Activated CD8-positive, alpha-beta T cell treated with anti-CD3 and anti-CD28 coated beads for 36 hours (primary cell): ENCODE data around the gene CTDSPL. TPM values are rescaled to one million over a fixed set of nuclear protein-coding genes. Genes with fewer than 3 reads are reported as not detected.

Experiments used
- ATAC-seq: fragments of 200-7000 bp; cut with Tn5 transposase; one replicate; pipeline ENCODE4 v1.10.0; 2021; ENCODE audit warnings: mild to moderate bottlenecking, moderate library complexity
- CTCF ChIA-PET: fragments of 350-600 bp; sonication (Branson Sonifier 250); formaldehyde crosslinking; loops from one replicate; lab custom pipeline; 2021; ENCODE audit warnings: antibody characterized with exemption; lab: Charles Lee
- POLR2A ChIA-PET: fragments of 350-600 bp; sonication (Branson Sonifier 250); formaldehyde crosslinking; loops from one replicate; lab custom pipeline; 2021; ENCODE audit warnings: antibody characterized with exemption; lab: Charles Lee
- DNase-seq: peaks from one replicate; pipeline ENCODE4 v3.0.0-alpha.2; 2020
- H3K27ac Mint-ChIP-seq: one replicate; pipeline ENCODE4 v1.8.0; 2021; ENCODE audit warnings: mild to moderate bottlenecking, mixed read lengths
- H3K27me3 Mint-ChIP-seq: one replicate; pipeline ENCODE4 v1.8.0; 2021; ENCODE audit warnings: mixed read lengths
- H3K36me3 Mint-ChIP-seq: one replicate; pipeline ENCODE4 v1.8.0; 2021; ENCODE audit warnings: low read depth, mixed read lengths
- H3K4me1 Mint-ChIP-seq: one replicate; pipeline ENCODE4 v1.8.0; 2021; ENCODE audit warnings: low read depth, mixed read lengths
- H3K4me3 Mint-ChIP-seq: one replicate; pipeline ENCODE4 v1.8.0; 2021; ENCODE audit warnings: mild to moderate bottlenecking, moderate library complexity, mixed read lengths
- H3K9me3 Mint-ChIP-seq: one replicate; pipeline ENCODE4 v1.8.0; 2021; ENCODE audit warnings: mixed read lengths
- CTCF ChIP-seq: fragments of 200-600 bp; IDR thresholded peaks from one replicate; pipeline ENCODE4 v1.8.0; 2022; ENCODE audit warnings: antibody characterized with exemption, mild to moderate bottlenecking
- intact Hi-C: fragments of 100-400 bp; cut with micrococcal nuclease; formaldehyde crosslinking; loops from one replicate; pipeline ENCODE4 v1.10.0; 2022
- total RNA-seq, 2 experiments: library from RNA; stranded (reverse); gene quantifications; one replicate each; pipeline ENCODE4 v1.2.3, GENCODE V29; 2021

The CTDSPL gene
- total RNA-seq, 2 experiments from 2014 or later, result 1.2 to 1.7 TPM

- ChIA-PET POLR2A (interaction anchor here (0.7 kb wide), 1 partner anchor 11 kb away, joined by 4 read pairs; no protein-coding TSS in a partner anchor), CTCF (interaction anchor here (1.0 to 4.2 kb wide), 3 partner anchors 15 to 52 kb away, joined by 3 to 21 read pairs (median 3); no protein-coding TSS in a partner anchor)
- Mint-ChIP-seq H3K4me3 (no peak overlapping the region), H3K4me1 (peaks cover 16% of the 10 kb centered on the region), H3K27ac (peak overlapping the region; percentile 21), H3K27me3 (no peaks in the 10 kb centered on the region), H3K9me3 (peaks cover 8% of the 10 kb centered on the region), H3K36me3 (peaks cover 27% of the 10 kb centered on the region)
- ATAC-seq, result no peak
- DNase-seq, result no peak
- intact Hi-C loops, result no loop called here
- no peak for TF ChIP-seq CTCF
These were observed 158.1 kb downstream of the CTDSPL start for GRCh38 chr3:38019658-38020341.

- ChIA-PET POLR2A (interaction anchor here (0.6 to 0.7 kb wide), 2 partner anchors 11 to 93 kb away, joined by 3 to 4 read pairs; no protein-coding TSS in a partner anchor), CTCF (interaction anchor here (1.0 to 4.2 kb wide), 3 partner anchors 15 to 53 kb away, joined by 3 to 21 read pairs (median 3); no protein-coding TSS in a partner anchor)
- DNase-seq (no peak), ATAC-seq (no peak)
- Mint-ChIP-seq H3K9me3 (peaks cover 8% of the 10 kb centered on the region), H3K4me3 (no peak overlapping the region), H3K4me1 (peaks cover 18% of the 10 kb centered on the region), H3K27me3 (no peaks in the 10 kb centered on the region), H3K27ac (no peak overlapping the region), H3K36me3 (peaks cover 22% of the 10 kb centered on the region)
- no peak for TF ChIP-seq CTCF
- intact Hi-C loops, result no loop called here
These were observed 158.7 kb downstream of the CTDSPL start for GRCh38 chr3:38020342-38020726.

- no peak overlapping the region for H3K4me3 Mint-ChIP-seq
- H3K36me3 Mint-ChIP-seq, result peaks cover 13% of the 10 kb centered on the region
- intact Hi-C loops, result no loop called here
- H3K27me3 Mint-ChIP-seq, result no peaks in the 10 kb centered on the region
- CTCF ChIA-PET, result interaction anchor here (2.9 to 4.2 kb wide), 2 partner anchors 19 to 24 kb away, joined by 12 to 21 read pairs; no protein-coding TSS in a partner anchor
- POLR2A ChIA-PET, result interaction anchor here (0.6 kb wide), 1 partner anchor 92 kb away, joined by 3 read pairs; no protein-coding TSS in a partner anchor
- H3K27ac Mint-ChIP-seq, result peak overlapping the region; percentile 21
- H3K4me1 Mint-ChIP-seq, result peaks cover 23% of the 10 kb centered on the region
- no peak for DNase-seq
- H3K9me3 Mint-ChIP-seq, result peaks cover 4% of the 10 kb centered on the region
- no peak for TF ChIP-seq CTCF
- no peak for ATAC-seq
These were observed 159.5 kb downstream of the CTDSPL start for GRCh38 chr3:38021196-38021595.

GRCh38 chr3:38022301-38022700 lies 160.6 kb downstream of the CTDSPL start:
- no peak for DNase-seq
- H3K4me1 Mint-ChIP-seq, result peaks cover 23% of the 10 kb centered on the region
- no peaks in the 10 kb centered on the region for H3K27me3 Mint-ChIP-seq
- H3K27ac Mint-ChIP-seq, result no peak overlapping the region
- peaks cover 4% of the 10 kb centered on the region for H3K36me3 Mint-ChIP-seq
- POLR2A ChIA-PET, result interaction anchor here (0.7 to 1.1 kb wide), 4 partner anchors 10 to 29 kb away, joined by 3 to 5 read pairs (median 3); no protein-coding TSS in a partner anchor
- no peak for ATAC-seq
- intact Hi-C loops, result no loop called here
- CTCF ChIA-PET, result interaction anchor here (0.8 to 4.2 kb wide), 5 partner anchors 11 to 48 kb away, joined by 3 to 21 read pairs (median 3); no protein-coding TSS in a partner anchor
- no peak for TF ChIP-seq CTCF
- H3K4me3 Mint-ChIP-seq, result no peak overlapping the region
- no peaks in the 10 kb centered on the region for H3K9me3 Mint-ChIP-seq
